HuH-7.5 (cell line): Measurements from ENCODE around the gene CPT1B.
A peak's percentile ranks its signal among the peaks of the same experiment; 100 is the strongest.
"Not testable (repeated sequence)": the region's sequence is repeated elsewhere in the genome, so short reads cannot be mapped to it uniquely, and the experiment has no call there.

Experiments
- DNase-seq: peaks from one replicate; pipeline ENCODE4 v3.0.0; 2011; ENCODE audit warnings: low spot score

The CPT1B gene

DNA sequence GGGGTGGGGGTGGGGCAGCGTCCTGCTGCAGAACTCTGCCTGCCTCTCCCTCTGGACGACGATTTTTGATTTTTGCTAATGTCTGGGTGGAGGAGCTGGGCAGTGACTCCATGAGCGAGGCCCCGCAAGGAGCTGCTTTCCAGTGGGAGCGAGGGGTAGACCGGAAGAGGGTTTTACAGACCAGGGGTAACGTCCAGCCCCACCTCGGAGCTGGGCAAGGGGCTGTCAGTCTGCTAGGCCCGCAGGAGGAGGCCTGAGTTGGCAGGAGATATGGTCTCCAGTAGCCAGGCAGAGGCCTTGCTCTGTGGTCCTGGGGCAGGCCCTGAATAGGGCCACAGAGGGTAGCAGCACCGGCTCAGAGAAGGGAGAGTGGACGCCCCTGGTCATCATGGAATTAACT is 31.4 kb upstream of the CPT1B start:
- no peak for DNase-seq

DNA sequence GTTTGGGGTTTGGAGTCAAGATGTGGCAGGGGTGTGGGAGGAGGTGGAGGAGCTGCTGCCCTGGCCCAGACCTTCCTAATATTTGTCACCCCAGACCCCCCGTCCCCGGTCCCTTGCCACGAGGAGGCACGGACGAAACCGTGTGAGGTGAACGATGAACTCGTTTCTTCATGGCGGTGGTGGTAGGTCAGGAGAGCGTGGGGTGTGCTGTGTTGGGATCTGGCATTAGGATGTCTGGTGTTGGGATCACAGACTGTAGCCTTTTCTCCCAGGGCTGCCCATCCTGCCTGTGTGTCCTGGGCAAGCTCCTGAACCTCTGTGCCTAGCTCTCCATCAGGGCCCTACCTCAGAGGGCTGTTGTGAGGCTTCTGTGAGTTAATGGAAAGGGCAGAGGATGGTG is 30.8 kb upstream of the CPT1B start:
- peak; percentile 31 for DNase-seq

DNA sequence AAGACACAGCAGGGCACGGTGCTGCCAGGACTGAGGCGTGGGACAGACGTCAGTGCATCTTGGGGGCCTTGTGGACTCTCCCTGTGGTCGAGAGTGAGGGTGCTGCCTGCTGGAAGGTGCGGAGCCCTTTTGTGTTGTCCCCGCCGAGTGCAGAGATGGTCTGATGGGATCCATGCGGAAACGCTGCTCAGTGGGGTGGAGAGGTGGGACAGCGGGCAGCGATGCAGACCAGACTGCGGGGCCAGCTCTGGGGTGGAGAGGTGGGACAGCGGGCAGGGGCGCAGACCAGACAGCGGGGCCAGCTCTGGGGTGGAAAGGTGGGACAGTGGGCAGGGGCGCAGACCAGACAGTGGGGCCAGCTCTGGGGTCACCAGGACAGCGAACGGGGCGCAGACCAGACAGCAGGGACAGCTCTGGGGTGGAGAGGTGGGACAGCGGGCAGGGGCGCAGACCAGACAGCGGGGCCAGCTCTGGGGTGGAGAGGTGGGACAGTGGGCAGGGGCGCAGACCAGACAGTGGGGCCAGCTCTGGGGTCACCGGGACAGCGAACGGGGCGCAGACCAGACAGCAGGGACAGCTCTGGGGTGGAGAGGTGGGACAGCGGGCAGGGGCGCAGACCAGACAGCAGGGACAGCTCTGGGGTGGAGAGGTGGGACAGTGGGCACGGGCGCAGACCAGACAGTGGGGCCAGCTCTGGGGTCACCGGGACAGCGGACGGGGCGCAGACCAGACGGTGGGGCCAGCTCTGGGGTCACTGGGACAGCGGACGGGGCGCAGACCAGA is 30.0 kb upstream of the CPT1B start:
- not testable (repeated sequence) for DNase-seq

DNA sequence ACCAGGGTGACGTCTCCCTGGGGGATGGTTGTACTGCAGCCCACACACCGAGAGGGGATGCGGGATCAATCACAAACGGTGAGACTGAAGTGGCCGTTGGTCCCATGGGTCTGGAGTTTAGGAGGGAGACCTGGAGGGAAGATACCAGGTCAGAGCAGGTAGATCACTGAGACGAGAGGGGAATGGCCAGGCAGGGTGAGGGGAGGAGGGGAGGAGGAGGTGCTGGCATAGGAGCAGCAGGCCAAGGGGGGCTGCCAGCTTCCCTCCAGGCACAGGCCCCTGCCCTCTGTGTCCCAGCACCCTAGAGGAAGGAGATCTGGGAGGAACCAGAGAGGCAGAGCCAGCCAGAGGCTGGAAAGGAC is 29.4 kb upstream of the CPT1B start:
- no peak for DNase-seq

DNA sequence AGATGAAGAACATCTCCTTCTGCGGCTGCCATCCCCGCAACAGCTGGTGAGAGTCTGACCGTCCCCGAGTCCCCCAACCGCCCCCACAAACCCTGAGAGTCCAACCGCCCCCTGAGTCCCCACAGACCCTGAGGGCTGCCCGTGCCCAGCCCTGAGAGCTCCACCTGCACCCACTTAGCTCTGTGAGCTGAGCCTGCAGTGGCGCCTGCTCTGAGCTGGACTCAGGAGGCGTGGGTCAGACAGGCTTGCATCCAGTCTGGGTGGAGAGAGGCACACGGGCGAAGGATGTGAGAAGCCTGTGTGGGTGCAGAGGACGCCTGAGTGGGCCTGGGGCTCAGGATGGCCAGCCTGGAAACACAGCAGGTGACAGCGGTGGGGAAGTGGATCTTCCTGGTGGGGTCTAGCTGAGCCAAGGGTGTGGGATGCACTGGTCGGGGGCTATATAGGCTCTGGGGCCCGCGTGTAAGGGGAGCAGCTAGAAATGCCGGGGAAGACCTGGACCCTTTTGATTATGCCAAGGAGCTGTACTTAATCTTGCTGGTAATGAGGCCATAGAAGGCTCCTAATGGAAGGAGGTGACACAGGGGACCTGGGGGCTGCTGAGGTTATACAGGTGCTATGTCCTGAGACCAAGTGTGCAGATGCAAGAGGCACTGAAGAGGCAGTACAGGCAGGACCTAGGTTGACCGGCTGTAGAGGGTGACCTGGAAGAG is 28.9 kb upstream of the CPT1B start:
- DNase-seq, result peak; percentile 32

DNA sequence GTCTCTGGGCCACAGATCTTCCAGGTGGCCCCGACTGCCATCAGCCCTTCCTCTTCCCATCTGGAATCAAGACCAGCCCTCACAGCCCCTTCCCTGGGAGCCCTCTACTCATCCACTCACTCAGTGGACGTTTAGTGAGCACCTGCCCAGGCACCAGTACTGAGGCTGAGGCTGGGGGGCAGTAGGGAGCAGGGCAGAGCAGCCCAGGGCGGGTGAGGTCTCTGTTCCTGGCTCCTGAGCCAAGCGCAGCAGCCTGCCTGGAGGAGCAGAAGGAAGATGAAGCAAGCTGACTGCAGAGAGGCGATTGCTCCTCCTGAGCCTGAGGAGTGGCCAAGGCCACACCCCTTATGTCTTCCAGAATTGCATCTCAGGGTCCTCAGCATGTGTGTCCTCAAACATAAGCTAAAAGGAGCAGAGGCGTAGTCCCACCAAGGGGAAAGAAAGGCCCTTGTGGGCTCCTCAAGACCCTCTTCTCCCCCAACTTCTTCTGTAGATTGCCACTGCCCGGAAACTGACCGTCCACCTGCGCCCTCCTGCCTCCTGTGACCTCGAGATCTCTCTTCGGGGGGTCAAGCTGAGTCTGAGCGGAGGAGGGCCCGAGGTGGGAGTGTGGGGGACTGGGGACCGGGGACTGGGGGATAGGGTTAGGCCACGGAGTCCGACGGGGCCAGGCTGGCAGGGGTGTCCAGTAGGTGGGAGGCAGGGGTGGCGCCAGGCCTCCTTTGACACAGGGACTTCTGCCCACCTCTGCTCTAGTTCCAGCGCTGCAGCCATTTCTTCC is 28.1 kb upstream of the CPT1B start:
- peak; percentile 66 for DNase-seq

DNA sequence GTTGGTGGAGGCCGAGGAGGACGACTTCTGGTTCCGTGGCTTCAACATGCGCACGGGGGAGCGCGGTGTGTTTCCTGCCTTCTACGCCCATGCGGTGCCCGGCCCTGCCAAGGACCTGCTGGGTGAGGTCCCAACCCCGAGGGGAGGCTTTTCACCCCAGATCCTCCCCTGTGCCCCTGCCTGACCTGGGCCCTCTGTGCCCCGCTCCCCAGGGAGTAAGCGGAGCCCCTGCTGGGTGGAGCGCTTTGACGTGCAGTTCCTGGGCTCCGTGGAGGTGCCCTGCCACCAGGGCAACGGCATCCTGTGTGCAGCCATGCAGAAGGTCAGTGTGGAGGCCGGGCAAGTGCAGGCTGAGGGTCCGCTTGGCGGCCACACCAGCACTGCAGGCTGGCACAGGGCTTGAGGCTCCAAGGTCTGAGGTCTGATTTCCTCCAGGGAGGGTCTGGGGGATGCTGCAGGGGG is 27.4 kb upstream of the CPT1B start:
- DNase-seq, result no peak

DNA sequence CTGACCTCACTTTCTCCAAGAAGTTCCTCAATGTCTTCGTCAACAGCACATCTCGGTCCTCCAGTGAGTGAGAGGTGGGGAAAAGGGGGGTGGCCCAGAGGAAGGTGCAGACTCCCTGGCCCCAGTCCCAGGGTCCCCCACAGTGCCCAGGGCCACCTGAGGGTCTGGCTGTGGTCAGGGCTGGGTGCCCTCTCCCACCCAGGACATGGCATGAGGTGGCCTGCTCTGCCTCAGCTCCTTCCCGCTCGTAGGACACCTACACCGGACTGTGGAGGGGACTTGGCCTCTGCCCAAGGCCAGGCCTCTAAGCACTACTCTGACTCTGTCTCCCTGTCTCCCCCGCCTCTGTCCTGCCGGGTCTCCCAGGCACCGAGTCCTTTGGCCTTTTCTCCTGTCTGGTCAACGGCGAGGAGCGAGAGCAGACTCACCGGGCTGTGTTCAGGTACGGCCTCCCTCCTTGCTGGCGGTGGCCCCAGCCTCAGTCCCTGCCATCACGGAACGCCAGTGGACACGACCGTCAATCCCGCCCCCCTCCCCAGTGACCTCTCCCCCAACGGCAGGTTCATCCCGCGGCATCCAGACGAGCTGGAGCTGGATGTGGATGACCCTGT is 26.9 kb upstream of the CPT1B start:
- DNase-seq, result peak; percentile 31

DNA sequence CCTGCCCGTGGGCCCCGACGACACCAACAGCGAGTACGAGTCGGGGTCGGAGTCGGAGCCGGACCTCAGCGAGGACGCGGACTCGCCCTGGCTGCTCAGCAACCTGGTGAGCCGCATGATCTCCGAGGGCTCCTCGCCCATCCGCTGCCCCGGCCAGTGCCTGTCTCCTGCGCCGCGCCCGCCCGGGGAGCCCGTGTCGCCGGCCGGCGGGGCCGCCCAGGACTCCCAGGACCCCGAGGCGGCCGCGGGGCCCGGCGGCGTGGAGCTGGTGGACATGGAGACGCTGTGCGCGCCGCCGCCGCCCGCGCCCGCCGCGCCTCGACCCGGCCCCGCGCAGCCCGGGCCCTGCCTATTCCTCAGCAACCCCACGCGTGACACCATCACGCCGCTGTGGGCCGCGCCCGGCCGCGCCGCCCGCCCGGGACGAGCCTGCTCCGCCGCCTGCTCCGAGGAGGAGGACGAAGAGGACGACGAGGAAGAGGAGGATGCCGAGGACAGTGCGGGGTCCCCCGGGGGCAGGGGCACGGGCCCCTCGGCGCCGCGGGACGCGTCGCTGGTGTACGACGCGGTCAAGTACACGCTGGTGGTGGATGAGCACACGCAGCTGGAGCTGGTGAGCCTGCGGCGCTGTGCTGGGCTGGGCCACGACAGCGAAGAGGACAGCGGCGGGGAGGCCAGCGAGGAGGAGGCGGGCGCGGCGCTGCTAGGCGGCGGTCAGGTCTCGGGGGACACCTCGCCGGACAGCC is 26.2 kb upstream of the CPT1B start:
- DNase-seq, result no peak

DNA sequence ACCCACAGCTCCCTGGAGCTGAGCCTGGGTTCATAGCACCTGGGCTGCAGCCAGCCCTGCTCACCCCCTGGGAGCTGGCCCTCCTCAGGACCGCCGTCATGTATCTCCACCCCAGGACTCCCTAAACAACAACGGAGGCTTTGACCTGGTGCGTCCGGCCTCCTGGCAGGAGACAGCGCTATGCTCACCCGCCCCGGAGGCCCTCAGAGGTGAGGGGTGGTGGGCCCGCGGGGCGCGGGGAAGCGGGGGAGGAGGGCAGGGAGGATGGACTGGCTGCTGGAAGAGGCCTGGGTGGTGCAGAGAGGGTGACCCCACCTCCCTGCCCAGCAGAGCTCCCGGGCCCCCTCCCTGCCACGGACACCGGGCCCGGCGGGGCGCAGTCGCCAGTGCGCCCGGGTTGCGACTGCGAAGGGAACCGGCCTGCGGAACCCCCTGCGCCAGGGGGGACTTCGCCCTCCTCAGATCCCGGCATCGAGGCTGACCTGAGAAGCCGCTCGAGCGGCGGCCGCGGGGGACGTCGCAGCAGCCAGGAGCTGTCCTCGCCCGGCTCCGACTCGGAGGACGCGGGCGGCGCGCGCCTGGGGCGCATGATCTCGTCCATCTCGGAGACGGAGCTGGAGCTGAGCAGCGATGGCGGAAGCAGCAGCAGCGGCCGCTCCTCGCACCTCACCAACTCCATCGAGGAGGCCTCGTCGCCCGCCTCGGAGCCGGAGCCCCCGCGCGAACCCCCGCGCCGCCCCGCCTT is 25.5 kb upstream of the CPT1B start:
- DNase-seq, result no peak

DNA sequence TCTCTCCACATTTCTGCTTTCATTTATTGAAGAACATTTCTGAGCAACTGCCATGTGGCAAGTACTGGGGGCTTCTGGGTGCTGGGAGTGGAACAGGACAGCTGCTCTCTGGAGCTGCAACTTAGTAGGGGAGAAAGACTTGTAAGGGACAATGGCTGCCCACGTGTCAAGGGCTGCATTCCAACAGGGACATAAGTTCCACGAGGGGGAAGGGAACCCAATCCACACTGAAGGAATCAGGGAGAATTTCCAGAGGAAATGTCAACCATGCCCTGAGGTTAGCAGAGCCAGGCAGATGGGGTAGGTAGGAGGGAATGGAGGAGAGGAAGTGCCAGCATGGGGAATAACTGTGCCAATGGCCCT is 24.1 kb upstream of the CPT1B start:
- DNase-seq, result no peak

DNA sequence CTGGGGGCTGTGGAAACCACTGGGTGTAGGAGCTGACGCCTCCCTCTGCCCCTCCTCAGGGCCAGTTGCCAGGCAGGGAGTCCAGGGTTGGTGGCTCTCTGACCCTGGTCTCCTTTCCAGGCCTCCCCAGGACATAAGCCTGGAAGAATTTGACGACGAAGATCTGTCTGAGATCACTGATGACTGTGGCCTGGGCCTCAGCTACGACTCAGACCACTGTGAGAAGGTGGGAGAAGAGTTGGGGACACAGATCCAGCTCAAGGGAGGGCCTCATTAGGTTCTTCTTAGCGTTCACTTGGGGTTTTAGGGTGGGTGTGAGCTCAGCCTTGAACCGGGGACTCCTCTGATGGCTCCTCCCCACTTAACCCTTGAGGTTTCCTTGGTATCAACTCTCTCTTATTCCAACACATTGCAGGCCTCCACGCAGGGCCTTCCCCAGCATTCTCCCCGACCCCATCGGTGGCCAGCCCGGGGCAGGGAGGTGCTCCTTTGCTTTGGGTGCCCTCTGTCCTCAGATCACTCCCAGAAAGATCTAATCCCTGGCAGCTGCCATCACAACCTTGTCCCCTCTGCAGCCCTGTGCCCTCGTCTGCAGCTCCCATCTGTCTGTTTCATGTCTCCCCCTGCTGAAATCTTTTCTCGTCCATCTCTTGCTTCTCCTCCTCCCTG is 23.6 kb upstream of the CPT1B start:
- DNase-seq, result no peak

DNA sequence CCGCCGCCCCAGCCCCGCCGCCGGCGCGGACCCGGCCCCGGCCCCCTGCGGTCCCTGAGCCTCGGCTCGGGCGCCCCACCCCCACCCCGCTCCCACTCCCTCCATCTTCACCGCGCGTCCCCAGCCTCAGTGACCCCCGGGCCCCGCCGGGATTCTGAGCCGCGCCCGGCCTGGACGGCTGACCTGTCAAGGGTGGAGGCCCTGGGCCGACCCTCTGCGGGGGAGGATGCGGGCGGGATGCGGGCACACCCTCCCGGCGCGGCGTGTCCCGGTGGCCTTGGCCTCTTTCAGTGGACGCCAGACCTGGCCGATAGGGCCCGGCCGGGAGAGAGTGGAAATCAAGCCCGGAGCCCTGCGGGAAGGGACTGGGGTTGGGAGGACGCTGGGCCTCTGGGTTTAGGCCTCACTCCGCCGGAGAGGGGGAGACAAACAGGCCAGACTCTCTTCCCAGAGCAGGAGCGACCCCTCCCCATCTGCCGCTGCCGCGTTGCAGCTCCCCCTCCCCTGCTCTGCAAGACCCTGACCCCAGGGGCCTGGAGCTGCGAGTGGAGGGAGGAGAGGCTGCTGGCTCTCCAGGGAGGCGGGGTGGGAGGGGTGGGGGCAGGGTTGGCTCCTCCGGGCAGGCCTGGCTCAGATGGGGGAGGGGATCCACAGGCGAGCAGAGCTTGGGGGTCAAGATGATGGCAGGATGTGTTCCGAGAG is 22.9 kb upstream of the CPT1B start:
- peak; percentile 78 for DNase-seq

DNA sequence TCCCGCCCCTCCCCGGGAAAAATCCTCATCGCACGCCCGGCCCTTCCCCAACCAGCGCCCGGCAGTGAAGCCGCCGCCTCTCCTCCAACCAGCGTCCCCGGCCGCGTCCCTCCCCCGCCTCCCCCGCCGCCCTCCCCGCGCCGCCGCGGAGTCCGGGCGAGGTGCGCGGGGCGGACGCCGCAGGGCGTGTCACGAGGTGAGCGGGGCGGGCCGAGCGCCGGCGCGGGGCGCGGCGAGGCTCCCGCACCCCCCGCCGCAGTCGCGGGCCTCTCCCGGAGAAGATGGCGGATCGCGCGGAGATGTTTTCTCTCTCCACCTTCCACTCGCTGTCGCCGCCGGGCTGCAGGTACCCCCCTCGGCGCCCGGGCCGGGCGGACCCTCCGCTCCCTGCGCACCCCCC is 22.3 kb upstream of the CPT1B start, which contains the start of gene MAPK8IP2:
Gene MAPK8IP2 (plus strand): TSS at position 256 of the 400 bp plus-strand sequence. CDS start 26 bp downstream, at position 282.
- DNase-seq, result peak; percentile 79

DNA sequence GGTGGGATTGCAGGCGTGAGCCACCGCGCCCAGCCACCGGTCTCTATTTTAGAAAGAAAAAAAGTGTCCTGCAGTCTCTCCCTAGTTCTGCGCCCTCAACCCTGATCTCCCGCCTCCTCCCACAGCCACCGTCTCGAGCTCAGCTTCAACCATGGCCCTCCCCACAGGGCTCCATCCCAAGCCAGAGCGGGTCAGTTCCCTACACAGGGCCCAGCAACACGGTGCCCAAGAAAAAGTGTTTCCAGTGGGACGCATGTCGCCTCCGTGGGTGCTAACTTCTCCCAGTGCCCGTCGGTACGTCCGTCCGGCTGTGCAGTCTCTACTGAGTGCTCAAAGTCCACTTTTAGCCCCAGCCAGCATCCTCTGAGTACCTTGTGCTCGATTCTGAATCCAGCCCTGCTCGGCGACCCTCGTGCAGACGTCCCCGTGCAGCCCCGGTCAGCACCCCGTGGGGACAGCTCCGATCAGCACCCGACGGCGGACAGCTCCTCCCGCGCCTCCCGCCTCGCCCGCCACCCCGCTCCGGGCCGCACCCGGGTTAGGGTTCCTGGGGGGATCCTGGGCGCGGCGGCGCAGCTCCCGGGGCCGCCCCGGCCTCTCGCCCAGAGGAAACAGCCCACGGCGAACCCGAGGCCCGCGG is 21.7 kb upstream of the CPT1B start:
- peak; percentile 97 for DNase-seq

DNA sequence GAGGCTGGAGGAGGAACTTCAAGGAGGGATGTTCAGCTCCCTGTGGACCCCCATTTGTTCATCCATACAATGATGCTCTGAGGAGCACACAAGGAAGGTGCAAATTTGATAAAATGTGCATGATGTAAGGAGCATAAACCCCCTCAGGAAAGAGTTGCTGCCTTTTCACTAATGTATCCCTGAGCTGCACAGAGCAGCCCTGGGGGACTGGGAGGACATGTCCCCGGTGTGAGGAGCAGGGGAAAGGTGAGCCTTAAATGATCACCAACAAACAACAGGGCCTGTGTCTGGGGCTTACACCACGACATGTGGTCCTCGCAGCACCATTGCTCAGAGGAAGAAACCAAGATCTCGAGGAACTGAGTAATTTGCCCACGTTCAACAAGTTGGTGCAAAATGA is 18.9 kb upstream of the CPT1B start:
- no peak for DNase-seq

DNA sequence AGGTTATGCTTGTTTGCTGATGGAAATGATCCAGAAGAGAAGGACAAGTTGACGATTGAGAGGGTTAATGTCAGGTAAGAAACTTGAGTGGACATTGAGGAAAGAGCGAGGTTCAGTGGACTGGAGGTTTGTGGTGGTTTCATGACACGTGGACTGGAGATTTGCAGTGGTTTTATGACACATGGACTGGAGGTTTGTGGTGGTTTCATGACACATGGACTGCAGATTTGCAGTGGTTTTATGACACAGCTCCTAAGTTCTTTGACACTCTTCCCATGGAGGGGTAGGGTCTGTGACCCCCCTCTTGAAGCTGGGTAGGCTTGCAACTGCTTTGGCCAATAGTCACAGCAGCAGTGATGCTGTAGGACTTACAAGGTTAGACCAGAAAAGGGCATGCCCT is 17.0 kb upstream of the CPT1B start:
- no peak for DNase-seq

DNA sequence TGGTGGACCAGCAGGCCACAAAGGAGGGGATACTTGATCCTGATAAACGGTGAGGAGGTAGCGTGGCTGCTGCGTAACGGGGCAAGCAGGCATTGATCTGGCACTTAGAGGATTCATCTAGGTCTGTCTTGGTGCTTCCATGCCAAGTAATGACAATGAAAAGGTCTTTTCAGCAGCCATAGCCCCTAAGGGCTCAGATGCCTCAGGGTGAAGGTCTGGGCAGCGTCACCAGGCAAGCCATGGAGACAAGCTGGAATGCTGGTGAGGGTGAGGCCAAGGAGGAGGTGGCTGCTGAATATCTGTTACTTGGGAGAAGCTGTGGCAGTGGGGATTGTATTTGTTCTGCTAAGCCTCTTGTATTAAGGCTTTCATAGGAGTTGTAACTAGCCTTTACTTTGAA is 9.2 kb upstream of the CPT1B start:
- DNase-seq, result no peak

DNA sequence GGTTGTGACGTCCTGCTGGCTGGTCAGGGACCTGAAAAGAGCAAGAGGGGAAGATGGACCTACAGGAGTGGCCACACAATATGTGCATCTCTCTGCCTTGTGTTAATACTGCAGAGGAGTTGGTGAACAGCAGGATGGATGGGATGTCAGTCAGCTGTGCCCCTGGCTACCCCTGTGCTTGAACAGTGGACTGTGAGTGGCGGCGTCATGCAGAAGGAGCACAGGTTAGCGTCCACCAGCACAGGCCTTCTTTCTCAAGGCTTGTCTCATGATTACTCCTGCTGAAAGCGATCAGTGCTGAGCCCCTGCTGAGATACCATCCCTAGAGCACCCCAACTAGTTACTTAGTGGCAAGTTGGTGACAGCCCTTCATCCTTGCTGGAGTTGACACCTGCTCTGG is 8.2 kb upstream of the CPT1B start:
- no peak for DNase-seq
